GM19238 (cell line): ENCODE data around the gene TANK.
A peak's percentile ranks its signal among the peaks of the same experiment; 100 is the strongest.

ENCODE experiments used
- DNase-seq: peaks from one replicate; pipeline ENCODE4 v3.0.0; 2011; ENCODE audit warnings: low spot score; ENCODE audit not compliant: insufficient read length

Gene TANK

GRCh38 chr2:161228511-161229240 is 68.4 kb downstream of the TANK start:
- no peak for DNase-seq

- no peak for DNase-seq
Measured at GRCh38 chr2:161230959-161231358, 70.7 kb downstream of the TANK start.

- no peak for DNase-seq
Measured at GRCh38 chr2:161232571-161232970, 72.3 kb downstream of the TANK start.

- DNase-seq: no peak
Measured at GRCh38 chr2:161233858-161234431, 73.7 kb downstream of the TANK start.

- no peak for DNase-seq
Measured at GRCh38 chr2:161234627-161235026, 74.4 kb downstream of the TANK start.

- DNase-seq: no peak
Measured at GRCh38 chr2:161237392-161238264, 77.4 kb downstream of the TANK start.

- DNase-seq: no peak
Measured at GRCh38 chr2:161238265-161238559, 78.0 kb downstream of the TANK start.

GRCh38 chr2:161238560-161239325 is 78.5 kb downstream of the TANK start:
- peak; percentile 26 for DNase-seq

GRCh38 chr2:161239326-161240109 is 79.3 kb downstream of the TANK start:
- DNase-seq: no peak

- no peak for DNase-seq
Measured at GRCh38 chr2:161241894-161242293, 81.7 kb downstream of the TANK start.

- no peak for DNase-seq
Measured at GRCh38 chr2:161243312-161243711, 83.1 kb downstream of the TANK start.

GRCh38 chr2:161243905-161244304 is 83.7 kb downstream of the TANK start:
- DNase-seq: no peak

GRCh38 chr2:161244387-161245260 is 84.4 kb downstream of the TANK start:
- peak; percentile 33 for DNase-seq

GRCh38 chr2:161245261-161245553 is 85.0 kb downstream of the TANK start:
- no peak for DNase-seq

- DNase-seq: no peak
Measured at GRCh38 chr2:161245671-161246070, 85.4 kb downstream of the TANK start.

- DNase-seq: no peak
Measured at GRCh38 chr2:161246281-161246680, 86.1 kb downstream of the TANK start.

GRCh38 chr2:161250864-161251436 is 90.7 kb downstream of the TANK start:
- DNase-seq: no peak

- no peak for DNase-seq
Measured at GRCh38 chr2:161257123-161257952, 97.1 kb downstream of the TANK start.

- no peak for DNase-seq
Measured at GRCh38 chr2:161265874-161266273, 105.6 kb downstream of the TANK start.
